Measurements from ENCODE around the gene PPP2R5A.
A peak's percentile ranks its signal among the peaks of the same experiment; 100 is the strongest.

PPP2R5A gene

GRCh38 chr1:212353181-212353580 lies 68.0 kb downstream of the PPP2R5A start:
- TF ChIP-seq MYC (IDR thresholded peaks at IDR 0.05; ENCODE audit: low read depth, low read length) (no peak), POLR2A (IDR thresholded peaks at IDR 0.05; ENCODE audit: extremely low read depth, insufficient read length) (no peak), MAX (IDR thresholded peaks at IDR 0.05; ENCODE audit: low read depth, low read length) (no peak), CTCF (IDR thresholded peaks at IDR 0.05; ENCODE audit: low read depth, low read length) (no peak)
- H3K4me3 ChIP-seq (ENCODE audit: low read depth, low read length): no peak overlapping the region
- peak; percentile 14 for DNase-seq (ENCODE audit: low read depth)

- no peak for TF ChIP-seq MAX (IDR thresholded peaks at IDR 0.05; ENCODE audit: low read depth, low read length)
- TF ChIP-seq CTCF (IDR thresholded peaks at IDR 0.05; ENCODE audit: low read depth, low read length): no peak
- no peak for TF ChIP-seq MYC (IDR thresholded peaks at IDR 0.05; ENCODE audit: low read depth, low read length)
- TF ChIP-seq POLR2A (IDR thresholded peaks at IDR 0.05; ENCODE audit: extremely low read depth, insufficient read length): no peak
- DNase-seq (ENCODE audit: low read depth): no peak
- H3K4me3 ChIP-seq (ENCODE audit: low read depth, low read length): no peak overlapping the region
Observed at GRCh38 chr1:212354464-212354863, 69.3 kb downstream of the PPP2R5A start.

GRCh38 chr1:212355230-212355969 lies 70.2 kb downstream of the PPP2R5A start:
- DNase-seq (ENCODE audit: low read depth): no peak
- H3K4me3 ChIP-seq (ENCODE audit: low read depth, low read length): no peak overlapping the region
- TF ChIP-seq CTCF (IDR thresholded peaks at IDR 0.05; ENCODE audit: low read depth, low read length) (no peak), MAX (IDR thresholded peaks at IDR 0.05; ENCODE audit: low read depth, low read length) (no peak), POLR2A (IDR thresholded peaks at IDR 0.05; ENCODE audit: extremely low read depth, insufficient read length) (no peak), MYC (IDR thresholded peaks at IDR 0.05; ENCODE audit: low read depth, low read length) (no peak)

- H3K4me3 ChIP-seq (ENCODE audit: low read depth, low read length): no peak overlapping the region
- no peak for DNase-seq (ENCODE audit: low read depth)
- no peak for TF ChIP-seq MAX (IDR thresholded peaks at IDR 0.05; ENCODE audit: low read depth, low read length)
Observed at GRCh38 chr1:212359794-212360479, 74.7 kb downstream of the PPP2R5A start.

- TF ChIP-seq CTCF (IDR thresholded peaks at IDR 0.05; ENCODE audit: low read depth, low read length): no peak
- no peak for TF ChIP-seq MAX (IDR thresholded peaks at IDR 0.05; ENCODE audit: low read depth, low read length)
- TF ChIP-seq MYC (IDR thresholded peaks at IDR 0.05; ENCODE audit: low read depth, low read length): no peak
- no peak for TF ChIP-seq POLR2A (IDR thresholded peaks at IDR 0.05; ENCODE audit: extremely low read depth, insufficient read length)
- H3K4me3 ChIP-seq (ENCODE audit: low read depth, low read length): no peak overlapping the region
- DNase-seq (ENCODE audit: low read depth): no peak
Observed at GRCh38 chr1:212364985-212365384, 79.8 kb downstream of the PPP2R5A start.

- TF ChIP-seq POLR2A (IDR thresholded peaks at IDR 0.05; ENCODE audit: extremely low read depth, insufficient read length) (no peak), MAX (IDR thresholded peaks at IDR 0.05; ENCODE audit: low read depth, low read length) (no peak), MYC (IDR thresholded peaks at IDR 0.05; ENCODE audit: low read depth, low read length) (no peak), CTCF (IDR thresholded peaks at IDR 0.05; ENCODE audit: low read depth, low read length) (no peak)
- no peak overlapping the region for H3K4me3 ChIP-seq (ENCODE audit: low read depth, low read length)
- no peak for DNase-seq (ENCODE audit: low read depth)
Observed at GRCh38 chr1:212366901-212367300, 81.7 kb downstream of the PPP2R5A start.

Data from NB4 (cell line).